SU-DHL-6 (cell line): ENCODE measurements around the gene VSTM2B.

Experiments used
- H2AFZ ChIP-seq: fragments of 200-600 bp; sonication (generic); 2 replicates; pipeline ENCODE4 v1.6.1; 2014; ENCODE audit warnings: low read depth, mild to moderate bottlenecking, moderate library complexity, mixed read lengths, antibody characterized with exemption, low read length; ENCODE audit not compliant: severe bottlenecking
- H3F3A ChIP-seq: fragments of 200-600 bp; shearing (Covaris generic); 2 replicates; pipeline ENCODE4 v1.6.0; 2016; ENCODE audit warnings: antibody characterized with exemption, mild to moderate bottlenecking; ENCODE audit not compliant: insufficient read depth
- H3K27ac ChIP-seq: fragments of 200-600 bp; sonication (generic); 2 replicates; pipeline ENCODE4 v1.5.1; 2016; ENCODE audit warnings: low read depth, mild to moderate bottlenecking, low read length, moderate library complexity, mixed read lengths
- H3K27me3 ChIP-seq: fragments of 200-600 bp; sonication (generic), shearing (Covaris generic); 2 replicates; pipeline ENCODE4 v1.6.0; 2014; ENCODE audit warnings: mild to moderate bottlenecking, low read length
- H3K36me3 ChIP-seq: fragments of 200-600 bp; sonication (generic); 2 replicates; pipeline ENCODE4 v1.6.1; 2014; ENCODE audit warnings: mild to moderate bottlenecking, low read length, mixed read lengths
- H3K4me2 ChIP-seq: fragments of 300-600, 200-600 bp; shearing (Covaris generic), sonication (generic); 2 replicates; pipeline ENCODE4 v1.6.0; 2014; ENCODE audit warnings: low read length, low read depth, mild to moderate bottlenecking; ENCODE audit not compliant: poor library complexity, severe bottlenecking
- H3K4me3 ChIP-seq: fragments of 200-600 bp; sonication (generic); 2 replicates; pipeline ENCODE4 v1.5.1; 2014; ENCODE audit warnings: antibody characterized with exemption, low read length, mild to moderate bottlenecking, mixed read lengths; ENCODE audit not compliant: insufficient read depth, poor library complexity, severe bottlenecking
- H3K79me2 ChIP-seq: fragments of 200-600 bp; sonication (generic); 2 replicates; pipeline ENCODE4 v1.6.1; 2014; ENCODE audit warnings: mild to moderate bottlenecking, low read length, moderate library complexity; ENCODE audit not compliant: insufficient read depth
- H3K9ac ChIP-seq: fragments of 200-600 bp; sonication (generic); 2 replicates; pipeline ENCODE4 v1.7.0; 2014; ENCODE audit warnings: mild to moderate bottlenecking, low read length
- H3K9me2 ChIP-seq: fragments of 200-600 bp; sonication (generic); replicated peaks from 2 replicates; pipeline ENCODE4 v1.6.1; 2014; ENCODE audit warnings: low read length; ENCODE audit not compliant: insufficient read depth
- H3K9me3 ChIP-seq: fragments of 200-600 bp; sonication (generic); 2 replicates; pipeline ENCODE4 v1.6.1; 2014; ENCODE audit warnings: low read length, mixed read lengths; ENCODE audit not compliant: insufficient read depth
- H4K20me1 ChIP-seq: fragments of 200-600 bp; sonication (generic); 2 replicates; pipeline ENCODE4 v1.6.1; 2014; ENCODE audit warnings: low read depth, mild to moderate bottlenecking, antibody characterized with exemption, low read length, moderate library complexity, mixed read lengths
- EZH2phosphoT487 ChIP-seq: fragments of 200-600 bp; sonication (generic), shearing (Covaris generic); conservative IDR thresholded peaks from 2 replicates; pipeline ENCODE4 v1.6.1; 2018; ENCODE audit warnings: mild to moderate bottlenecking, antibody characterized with exemption, low read length, moderate library complexity, mixed read lengths
- TF ChIP-seq, protein P1 (sequence below): fragments of 200-600 bp; sonication (generic); IDR thresholded peaks from one replicate; pipeline ENCODE4 v1.5.1; 2017; ENCODE audit warnings: antibody characterized with exemption, mild to moderate bottlenecking, low read length, moderate library complexity; ENCODE audit not compliant: insufficient read depth, poor library complexity, severe bottlenecking

Gene VSTM2B

DNA sequence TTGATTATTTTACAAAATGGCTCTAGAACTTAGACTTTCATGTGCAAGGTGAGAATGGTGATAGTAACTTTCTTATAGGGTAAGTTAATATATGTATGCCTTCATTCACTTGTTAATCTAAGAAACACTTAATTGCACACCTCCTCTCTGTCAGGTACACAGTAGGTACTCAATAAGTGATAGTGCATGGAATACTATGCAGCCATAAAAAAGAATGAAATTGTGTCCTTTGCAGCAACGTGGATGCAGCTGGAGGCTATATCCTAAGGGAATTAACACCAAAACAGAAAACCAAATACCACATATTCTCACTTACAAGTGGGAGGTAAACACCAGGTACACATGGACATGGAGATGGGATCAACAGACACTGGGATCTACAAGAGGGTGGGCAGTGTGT, 17.6 kb upstream of the VSTM2B start:
- Histone ChIP-seq H3K36me3 (no peaks in the 10 kb centered on the region), H3K27ac (no peak overlapping the region), H2AFZ (no peak overlapping the region), H3K27me3 (no peaks in the 10 kb centered on the region), H3K9me2 (no peaks in the 10 kb centered on the region), H3K9me3 (no peaks in the 10 kb centered on the region), H3K4me3 (no peak overlapping the region), H4K20me1 (no peaks in the 10 kb centered on the region), H3K4me2 (no peak overlapping the region), H3K79me2 (no peaks in the 10 kb centered on the region), H3F3A (no peaks in the 10 kb centered on the region), H3K9ac (no peak overlapping the region)
- no peak for TF ChIP-seq EZH2phosphoT487
- TF ChIP-seq, protein P1, sequence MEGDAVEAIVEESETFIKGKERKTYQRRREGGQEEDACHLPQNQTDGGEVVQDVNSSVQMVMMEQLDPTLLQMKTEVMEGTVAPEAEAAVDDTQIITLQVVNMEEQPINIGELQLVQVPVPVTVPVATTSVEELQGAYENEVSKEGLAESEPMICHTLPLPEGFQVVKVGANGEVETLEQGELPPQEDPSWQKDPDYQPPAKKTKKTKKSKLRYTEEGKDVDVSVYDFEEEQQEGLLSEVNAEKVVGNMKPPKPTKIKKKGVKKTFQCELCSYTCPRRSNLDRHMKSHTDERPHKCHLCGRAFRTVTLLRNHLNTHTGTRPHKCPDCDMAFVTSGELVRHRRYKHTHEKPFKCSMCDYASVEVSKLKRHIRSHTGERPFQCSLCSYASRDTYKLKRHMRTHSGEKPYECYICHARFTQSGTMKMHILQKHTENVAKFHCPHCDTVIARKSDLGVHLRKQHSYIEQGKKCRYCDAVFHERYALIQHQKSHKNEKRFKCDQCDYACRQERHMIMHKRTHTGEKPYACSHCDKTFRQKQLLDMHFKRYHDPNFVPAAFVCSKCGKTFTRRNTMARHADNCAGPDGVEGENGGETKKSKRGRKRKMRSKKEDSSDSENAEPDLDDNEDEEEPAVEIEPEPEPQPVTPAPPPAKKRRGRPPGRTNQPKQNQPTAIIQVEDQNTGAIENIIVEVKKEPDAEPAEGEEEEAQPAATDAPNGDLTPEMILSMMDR, result no peak

DNA sequence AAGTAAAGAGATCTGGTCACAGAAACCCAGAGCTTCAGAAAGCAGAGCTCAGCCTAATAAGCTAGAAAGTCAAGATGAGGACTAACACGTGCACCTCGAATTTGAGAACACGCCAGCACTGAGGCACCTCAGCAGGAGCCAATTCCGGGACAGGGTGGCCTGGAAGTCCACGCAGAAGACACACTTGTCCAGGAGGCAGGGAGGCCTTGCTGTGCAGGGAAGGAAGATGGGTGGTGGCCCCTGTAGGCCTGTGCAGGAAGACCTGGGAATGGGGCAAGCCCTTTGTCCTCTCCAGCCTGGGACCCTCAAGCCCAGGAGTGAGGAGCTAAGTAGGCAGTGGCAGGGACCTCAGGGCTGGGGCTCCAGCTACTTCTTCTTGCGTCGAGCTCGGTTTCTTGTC, 16.3 kb upstream of the VSTM2B start:
- H3K27ac ChIP-seq, result no peak overlapping the region
- H3K9me2 ChIP-seq, result no peaks in the 10 kb centered on the region
- H3K4me2 ChIP-seq, result no peak overlapping the region
- no peak overlapping the region for H3K4me3 ChIP-seq
- H2AFZ ChIP-seq, result no peak overlapping the region
- no peaks in the 10 kb centered on the region for H3K9me3 ChIP-seq
- H3K79me2 ChIP-seq, result no peaks in the 10 kb centered on the region
- no peak overlapping the region for H3K9ac ChIP-seq
- TF ChIP-seq, protein P1, result no peak
- TF ChIP-seq EZH2phosphoT487, result no peak
- H3F3A ChIP-seq, result no peaks in the 10 kb centered on the region
- H3K27me3 ChIP-seq, result no peaks in the 10 kb centered on the region
- H3K36me3 ChIP-seq, result no peaks in the 10 kb centered on the region
- H4K20me1 ChIP-seq, result no peaks in the 10 kb centered on the region

DNA sequence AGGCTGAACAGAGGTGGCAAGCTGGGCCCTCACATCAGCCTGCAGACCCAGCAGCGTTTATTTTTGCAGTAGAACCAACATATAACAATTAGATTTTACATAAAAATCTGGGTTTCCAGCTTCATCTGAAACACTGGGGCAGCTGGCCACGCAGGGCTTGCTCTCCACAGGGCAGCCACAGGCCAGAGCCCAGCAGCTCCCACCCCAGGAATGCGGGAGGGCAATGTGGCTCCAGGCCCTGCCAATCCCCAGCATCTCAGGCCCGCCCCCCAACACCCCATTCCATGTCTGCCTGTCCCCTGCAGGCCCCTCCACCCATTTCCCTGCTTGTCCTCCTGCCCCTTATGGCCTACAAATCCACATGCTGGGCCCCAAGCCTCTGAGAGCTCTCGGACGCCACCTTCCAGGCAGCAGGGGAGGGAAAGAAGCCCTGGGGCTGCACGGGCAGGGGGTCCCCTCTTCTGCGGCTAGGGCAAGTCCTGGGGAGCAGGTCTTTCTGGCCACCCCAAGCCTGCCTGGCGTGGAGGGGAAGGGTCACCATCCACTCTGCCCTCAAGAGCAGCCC, 15.0 kb upstream of the VSTM2B start:
- no peak for TF ChIP-seq EZH2phosphoT487
- TF ChIP-seq, protein P1, result no peak
- Histone ChIP-seq H3K9ac (no peak overlapping the region), H3K79me2 (no peaks in the 10 kb centered on the region), H3K27me3 (no peaks in the 10 kb centered on the region), H3K36me3 (no peaks in the 10 kb centered on the region), H3K9me2 (no peaks in the 10 kb centered on the region), H3K4me3 (no peak overlapping the region), H4K20me1 (no peaks in the 10 kb centered on the region), H3F3A (no peaks in the 10 kb centered on the region), H3K9me3 (no peaks in the 10 kb centered on the region), H3K4me2 (no peak overlapping the region), H3K27ac (no peak overlapping the region), H2AFZ (no peak overlapping the region)
